ENCODE data around the gene MCC.

Gene MCC

DNA sequence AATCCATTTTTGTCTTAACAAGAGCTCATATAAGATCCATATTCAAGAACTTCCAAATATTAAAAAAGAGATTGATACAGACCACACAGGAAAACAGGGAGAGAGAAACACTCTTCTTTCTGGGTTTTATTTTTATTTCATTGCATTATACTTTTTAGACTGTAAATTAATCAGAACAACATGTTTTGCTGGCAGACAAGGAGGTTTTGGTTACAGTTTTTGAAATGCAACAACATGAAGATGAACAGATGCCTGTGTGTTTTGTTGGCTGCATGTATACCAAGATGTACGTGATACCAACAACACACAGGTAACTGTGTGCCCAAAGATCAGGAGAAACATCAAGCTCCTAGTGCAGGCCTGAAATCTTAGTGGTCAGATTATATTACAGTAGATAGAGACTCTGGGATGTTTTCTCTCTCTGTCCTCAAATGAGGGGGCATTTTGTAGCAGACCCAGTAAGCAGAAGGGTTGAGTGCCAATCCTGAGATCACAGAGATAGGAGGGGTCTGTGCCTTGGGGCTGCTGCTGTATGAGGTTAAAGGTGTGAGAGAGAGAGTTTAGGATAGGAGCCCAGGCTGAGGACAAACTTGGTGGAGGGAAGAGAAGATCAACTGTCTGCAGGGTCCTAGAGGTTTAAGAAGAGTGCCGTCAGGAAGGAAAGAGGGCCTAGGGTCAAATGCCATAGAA, 359.5 kb downstream of the MCC start:
- DNase-seq = no peak

GRCh38 chr5:113128082-113128481, 360.2 kb downstream of the MCC start:
- no peak for DNase-seq

- DNase-seq = no peak
Observed at GRCh38 chr5:113127021-113127420, 361.2 kb downstream of the MCC start.

DNA sequence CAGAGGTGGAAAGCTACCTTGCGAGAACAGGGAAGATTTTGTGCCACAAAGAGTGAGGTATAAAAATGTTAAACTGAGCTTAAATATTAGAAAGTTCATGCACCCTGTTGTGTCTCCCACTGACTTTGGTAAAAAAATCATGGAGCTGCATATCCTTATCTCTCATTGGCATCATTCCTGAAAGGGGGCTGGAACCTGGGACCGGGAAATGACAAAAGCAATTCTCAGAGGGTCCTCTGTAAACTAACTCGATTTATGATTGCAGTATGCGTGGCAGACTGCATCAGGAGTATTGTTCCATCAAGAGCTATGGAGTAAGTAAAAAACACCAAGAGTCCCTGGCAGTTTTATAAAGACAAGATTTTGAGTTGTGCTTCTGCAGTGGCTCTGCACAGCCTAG, 362.9 kb downstream of the MCC start:
- DNase-seq = no peak

- DNase-seq = no peak
Observed at GRCh38 chr5:113124914-113125313, 363.3 kb downstream of the MCC start.

- DNase-seq = no peak
Observed at GRCh38 chr5:113124265-113124664, 364.0 kb downstream of the MCC start.

DNA sequence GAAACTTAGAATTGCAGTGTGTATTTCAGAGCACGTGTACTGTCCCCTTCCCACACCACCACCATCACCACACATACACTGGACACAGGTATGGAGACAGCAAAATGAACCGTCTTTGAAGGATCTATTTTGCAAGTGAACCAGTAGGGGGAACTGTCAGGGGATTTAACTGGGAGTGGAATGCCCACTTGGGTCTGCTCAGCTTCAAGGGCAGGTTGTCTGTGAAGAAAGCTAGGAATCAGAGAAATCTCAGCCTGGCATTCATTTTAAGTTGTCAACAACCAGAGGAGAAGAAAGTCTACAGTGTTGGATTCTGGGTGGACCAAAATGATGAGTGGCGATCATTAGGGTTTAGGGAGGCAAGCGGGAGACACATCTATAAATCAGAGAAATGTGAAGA, 364.6 kb downstream of the MCC start:
- no peak for DNase-seq

- no peak for DNase-seq
Observed at GRCh38 chr5:113122053-113122452, 366.2 kb downstream of the MCC start.

GRCh38 chr5:113119246-113119924, 368.9 kb downstream of the MCC start:
- DNase-seq = peak; percentile 30

- DNase-seq = peak; percentile 13
Observed at GRCh38 chr5:113118765-113119164, 369.5 kb downstream of the MCC start.

GRCh38 chr5:113118298-113118697, 370.0 kb downstream of the MCC start:
- no peak for DNase-seq

DNA sequence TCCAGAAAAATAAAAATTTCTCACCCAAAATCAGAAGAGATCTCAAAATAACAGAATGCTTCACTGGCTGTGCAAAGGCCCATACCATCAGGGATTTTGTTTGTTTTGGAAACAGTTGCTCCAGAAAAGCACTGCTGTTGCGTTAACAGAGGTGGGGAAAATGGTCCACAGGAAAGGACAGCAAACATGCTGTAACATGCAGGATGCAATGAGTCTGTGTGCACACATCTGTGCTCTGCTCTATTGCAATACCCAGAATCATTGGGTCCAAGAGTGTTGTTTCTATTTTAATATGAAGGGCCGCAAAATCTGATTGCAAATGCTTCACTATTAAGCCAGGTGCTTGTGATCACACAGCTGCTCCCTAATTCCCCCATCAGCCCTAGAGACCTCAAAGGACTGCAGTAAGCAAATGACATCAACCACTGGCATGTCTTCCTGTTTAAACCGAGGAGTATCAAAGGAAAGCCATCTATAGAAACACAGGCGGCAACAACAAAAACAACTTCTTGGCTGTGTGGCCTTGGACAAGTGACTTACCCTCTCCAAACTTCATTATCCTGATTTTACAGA, 370.6 kb downstream of the MCC start:
- DNase-seq = no peak

DNA sequence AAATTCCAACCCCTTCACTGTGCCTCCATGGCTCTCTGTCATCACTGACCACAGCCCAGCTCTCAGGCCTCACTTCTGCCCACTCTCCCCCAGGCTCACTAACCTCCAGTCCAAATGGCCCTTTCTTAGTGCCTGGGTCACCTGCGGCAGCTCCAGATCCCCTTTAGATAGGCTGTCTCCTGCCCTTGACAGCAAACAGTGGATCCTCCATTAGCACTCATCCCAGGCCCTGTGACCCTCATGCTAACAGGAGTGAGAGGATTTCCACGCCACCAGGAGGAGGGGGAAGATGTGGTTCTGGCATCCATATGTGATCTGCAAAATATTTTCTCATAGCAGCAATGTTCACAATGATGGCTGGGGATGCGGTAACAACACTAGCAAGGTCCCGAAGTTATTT, 372.3 kb downstream of the MCC start:
- DNase-seq = no peak

GRCh38 chr5:113115061-113115460, 373.2 kb downstream of the MCC start:
- no peak for DNase-seq

- DNase-seq = no peak
Observed at GRCh38 chr5:113114559-113114958, 373.7 kb downstream of the MCC start.

- no peak for DNase-seq
Observed at GRCh38 chr5:113112435-113112834, 375.8 kb downstream of the MCC start.

DNA sequence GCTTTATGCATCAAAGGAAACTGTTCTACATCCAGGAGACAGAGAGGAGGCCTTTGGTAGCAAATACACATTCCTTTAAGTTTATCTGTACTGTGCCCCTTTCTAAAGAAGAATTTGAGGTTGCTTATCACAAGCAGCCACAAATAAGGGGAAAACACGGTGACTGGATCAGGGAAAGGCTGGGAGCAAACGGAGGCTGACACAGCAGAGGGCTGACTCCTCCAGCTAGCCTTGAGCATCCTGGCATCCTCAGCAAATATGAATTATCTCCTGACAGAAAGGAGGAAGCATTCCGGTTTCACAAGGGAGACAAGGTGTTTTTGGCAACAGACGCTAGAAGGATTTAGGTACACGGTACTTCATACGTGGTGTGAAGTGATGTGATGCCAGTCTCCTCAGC, 378.1 kb downstream of the MCC start:
- no peak for DNase-seq

DNA sequence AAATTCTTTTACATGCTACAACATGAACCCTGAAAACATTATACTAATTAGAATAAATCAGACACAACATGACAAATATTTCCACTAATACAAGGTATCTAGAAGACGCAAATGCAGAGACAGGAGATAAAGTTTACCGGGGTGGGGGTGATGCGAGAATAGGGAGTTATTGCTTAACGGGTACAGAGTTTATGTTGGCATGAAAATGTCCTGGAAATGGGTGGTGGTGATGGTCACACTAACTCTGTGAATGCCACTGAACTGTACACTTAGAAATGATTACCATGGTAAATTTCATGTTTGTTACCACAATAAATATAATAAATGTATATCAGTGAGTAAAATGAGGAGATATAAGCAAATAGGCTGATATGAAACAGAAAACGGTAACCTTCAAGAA, 378.9 kb downstream of the MCC start:
- no peak for DNase-seq

DNA sequence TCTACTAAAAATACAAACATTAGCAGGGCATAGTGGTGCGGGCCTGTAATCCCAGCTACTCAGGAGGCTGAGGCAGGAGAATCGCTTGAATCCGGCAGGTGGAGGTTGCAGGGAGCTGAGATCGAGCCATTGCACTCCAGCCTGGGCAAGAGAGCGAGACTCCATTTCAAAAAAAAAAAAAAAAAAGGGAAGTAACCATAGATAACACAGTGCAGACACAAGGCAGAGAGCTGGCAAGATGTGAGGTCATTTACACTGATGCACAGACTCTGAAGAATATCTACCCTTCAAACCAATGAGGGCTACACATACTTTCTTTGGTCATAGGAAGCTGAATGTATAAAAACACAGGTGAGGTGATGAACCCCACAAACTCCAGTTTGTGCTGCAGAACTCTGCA, 379.8 kb downstream of the MCC start:
- no peak for DNase-seq

- no peak for DNase-seq
Observed at GRCh38 chr5:113106821-113107220, 381.4 kb downstream of the MCC start.

- no peak for DNase-seq
Observed at GRCh38 chr5:113105693-113106280, 382.5 kb downstream of the MCC start.

DNA sequence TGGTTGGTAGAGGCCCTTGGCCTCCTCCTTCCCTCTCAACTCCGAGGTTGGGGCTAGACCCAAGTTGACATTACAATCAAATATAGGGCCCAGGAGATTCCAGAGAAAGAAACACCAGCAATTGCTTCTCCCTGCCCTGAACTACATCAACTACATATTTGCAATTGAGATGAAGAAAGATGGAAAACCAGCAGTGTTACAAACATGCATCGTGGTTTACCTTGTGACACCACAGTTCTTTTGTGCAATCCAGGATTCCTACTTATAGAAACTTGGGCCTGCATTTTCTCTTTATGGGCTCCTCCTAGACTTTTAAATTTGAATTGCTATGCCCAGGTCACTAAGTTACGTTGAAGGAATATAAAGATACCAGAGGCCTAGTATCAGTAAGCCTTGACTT, 384.9 kb downstream of the MCC start:
- no peak for DNase-seq

DNA sequence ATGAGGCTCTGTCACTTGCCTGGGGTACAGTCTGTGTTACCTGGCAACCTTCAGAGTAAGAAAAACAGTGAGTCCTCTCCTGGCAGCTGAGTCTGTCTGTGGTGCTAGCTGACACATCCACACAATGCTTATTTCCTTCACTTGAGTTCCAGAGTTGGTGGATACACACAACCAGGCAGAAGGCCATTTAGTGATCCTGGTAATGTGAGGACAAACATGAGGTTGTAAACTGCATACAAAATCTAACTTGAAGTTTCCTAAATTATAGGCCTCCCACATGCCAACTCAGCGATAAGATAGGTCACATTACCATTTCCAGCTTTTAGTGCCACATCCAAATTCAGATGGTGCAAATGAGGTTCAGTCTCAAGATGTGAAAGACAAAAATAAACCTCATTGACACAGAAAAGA, 386.1 kb downstream of the MCC start:
- DNase-seq = no peak

GRCh38 chr5:113100981-113101380, 387.3 kb downstream of the MCC start:
- no peak for DNase-seq
